ENCODE data around the gene PRCC. TPM values are rescaled to one million over a fixed set of nuclear protein-coding genes. Genes with fewer than 3 reads are reported as not detected.
A peak's percentile ranks its signal among the peaks of the same experiment; 100 is the strongest.

PRCC gene
- total and polyA plus RNA-seq, 2 of the 13 experiments (the other 11 are each of a cell fraction or from before 2014, with no cell fraction given): 24.2 to 40.5 TPM

- TF ChIP-seq, protein P1, sequence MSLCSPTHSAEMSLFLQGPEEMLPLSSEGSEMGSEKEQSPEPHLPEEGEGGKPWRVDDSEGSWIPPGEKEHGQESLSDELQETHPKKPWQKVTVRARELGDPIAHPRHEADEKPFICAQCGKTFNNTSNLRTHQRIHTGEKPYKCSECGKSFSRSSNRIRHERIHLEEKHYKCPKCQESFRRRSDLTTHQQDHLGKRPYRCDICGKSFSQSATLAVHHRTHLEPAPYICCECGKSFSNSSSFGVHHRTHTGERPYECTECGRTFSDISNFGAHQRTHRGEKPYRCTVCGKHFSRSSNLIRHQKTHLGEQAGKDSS (CRISPR knock-in tag; IDR thresholded peaks at IDR 0.05; ENCODE audit: borderline replicate concordance, low read depth): 0 out of 2 replicates have a peak, but pooled peaks have one; percentile 73
- no peak for TF ChIP-seq CHCHD3 (CRISPR knock-in tag; IDR thresholded peaks at IDR 0.05)
- peak; percentile 36; the same call in 1 of the 2 replicates for TF ChIP-seq SALL2 (CRISPR knock-in tag; IDR thresholded peaks at IDR 0.05)
- TF ChIP-seq HDAC1 (CRISPR knock-in tag; IDR thresholded peaks at IDR 0.05): peak; percentile 94
- no peak for TF ChIP-seq ZNF674 (CRISPR knock-in tag; IDR thresholded peaks at IDR 0.05; ENCODE audit: low read depth)
- TF ChIP-seq MAFG (CRISPR knock-in tag; IDR thresholded peaks at IDR 0.05): no peak
- no peak for TF ChIP-seq SP140L (CRISPR knock-in tag; IDR thresholded peaks at IDR 0.05; ENCODE audit: borderline replicate concordance)
- TF ChIP-seq KDM1A (CRISPR knock-in tag; IDR thresholded peaks at IDR 0.05): no peak
- TF ChIP-seq IKZF4 (CRISPR knock-in tag; IDR thresholded peaks at IDR 0.05; ENCODE audit: borderline replicate concordance, low read depth, not compliant biosample characterization): no peak
- no peak for TF ChIP-seq NCOA5 (CRISPR knock-in tag; IDR thresholded peaks at IDR 0.05)
- peak; percentile 77 for TF ChIP-seq ZNF605 (CRISPR knock-in tag; IDR thresholded peaks at IDR 0.05)
- TF ChIP-seq MXD3 (CRISPR knock-in tag; IDR thresholded peaks at IDR 0.05): peak; percentile 89
- TF ChIP-seq ZGPAT (CRISPR knock-in tag; IDR thresholded peaks at IDR 0.05): peak; percentile 90
- TF ChIP-seq PAWR (CRISPR knock-in tag; IDR thresholded peaks at IDR 0.05; ENCODE audit: borderline replicate concordance): 0 out of 2 replicates have a peak, but pooled peaks have one; percentile 30
- peak; percentile 78; the same call in 1 of the 2 replicates for TF ChIP-seq ZFP62 (CRISPR knock-in tag; IDR thresholded peaks at IDR 0.05)
- TF ChIP-seq ZNF75D (CRISPR knock-in tag; IDR thresholded peaks at IDR 0.05; ENCODE audit: borderline replicate concordance): no peak
- peak; percentile 71 for TF ChIP-seq ATF7-NPFF (CRISPR knock-in tag; IDR thresholded peaks at IDR 0.05; ENCODE audit: low read depth)
- peak; percentile 70; the same call in 1 of the 2 replicates for TF ChIP-seq NFKB2 (CRISPR knock-in tag; IDR thresholded peaks at IDR 0.05; ENCODE audit: borderline replicate concordance)
- TF ChIP-seq ZNF143 (CRISPR knock-in tag; IDR thresholded peaks at IDR 0.05): peak; percentile 99
- TF ChIP-seq SPEN (CRISPR knock-in tag; IDR thresholded peaks at IDR 0.05; ENCODE audit: low read depth): peak; percentile 93
- TF ChIP-seq, protein P2, sequence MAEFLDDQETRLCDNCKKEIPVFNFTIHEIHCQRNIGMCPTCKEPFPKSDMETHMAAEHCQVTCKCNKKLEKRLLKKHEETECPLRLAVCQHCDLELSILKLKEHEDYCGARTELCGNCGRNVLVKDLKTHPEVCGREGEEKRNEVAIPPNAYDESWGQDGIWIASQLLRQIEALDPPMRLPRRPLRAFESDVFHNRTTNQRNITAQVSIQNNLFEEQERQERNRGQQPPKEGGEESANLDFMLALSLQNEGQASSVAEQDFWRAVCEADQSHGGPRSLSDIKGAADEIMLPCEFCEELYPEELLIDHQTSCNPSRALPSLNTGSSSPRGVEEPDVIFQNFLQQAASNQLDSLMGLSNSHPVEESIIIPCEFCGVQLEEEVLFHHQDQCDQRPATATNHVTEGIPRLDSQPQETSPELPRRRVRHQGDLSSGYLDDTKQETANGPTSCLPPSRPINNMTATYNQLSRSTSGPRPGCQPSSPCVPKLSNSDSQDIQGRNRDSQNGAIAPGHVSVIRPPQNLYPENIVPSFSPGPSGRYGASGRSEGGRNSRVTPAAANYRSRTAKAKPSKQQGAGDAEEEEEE (CRISPR knock-in tag; IDR thresholded peaks at IDR 0.05; ENCODE audit: borderline replicate concordance): peak; percentile 87; the same call in 1 of the 2 replicates
- TF ChIP-seq KDM3A (CRISPR knock-in tag; IDR thresholded peaks at IDR 0.05; ENCODE audit: low read depth): 0 out of 2 replicates have a peak, but pooled peaks have one; percentile 48
- peak; percentile 79; the same call in 1 of the 2 replicates for TF ChIP-seq ZNF546 (CRISPR knock-in tag; conservative IDR thresholded peaks at IDR 0.05)
- no peak; the same call in 1 of the 2 replicates for TF ChIP-seq ZFP41 (CRISPR knock-in tag; IDR thresholded peaks at IDR 0.05; ENCODE audit: borderline replicate concordance)
- TF ChIP-seq ZNF713 (CRISPR knock-in tag; IDR thresholded peaks at IDR 0.05): no peak
These were observed 26.4 kb upstream of the PRCC start, which contains the start of gene MRPL24 (continued) for GRCh38 chr1:156740741-156741480.
